Measurements from ENCODE around the gene LZTS3. TPM values are rescaled to one million over a fixed set of nuclear protein-coding genes. Genes with fewer than 3 reads are reported as not detected.

The LZTS3 gene
- total and polyA plus RNA-seq, 2 of the 13 experiments (the other 11 are each of a cell fraction or from before 2014, with no cell fraction given), result 10.1 to 31.3 TPM

DNA sequence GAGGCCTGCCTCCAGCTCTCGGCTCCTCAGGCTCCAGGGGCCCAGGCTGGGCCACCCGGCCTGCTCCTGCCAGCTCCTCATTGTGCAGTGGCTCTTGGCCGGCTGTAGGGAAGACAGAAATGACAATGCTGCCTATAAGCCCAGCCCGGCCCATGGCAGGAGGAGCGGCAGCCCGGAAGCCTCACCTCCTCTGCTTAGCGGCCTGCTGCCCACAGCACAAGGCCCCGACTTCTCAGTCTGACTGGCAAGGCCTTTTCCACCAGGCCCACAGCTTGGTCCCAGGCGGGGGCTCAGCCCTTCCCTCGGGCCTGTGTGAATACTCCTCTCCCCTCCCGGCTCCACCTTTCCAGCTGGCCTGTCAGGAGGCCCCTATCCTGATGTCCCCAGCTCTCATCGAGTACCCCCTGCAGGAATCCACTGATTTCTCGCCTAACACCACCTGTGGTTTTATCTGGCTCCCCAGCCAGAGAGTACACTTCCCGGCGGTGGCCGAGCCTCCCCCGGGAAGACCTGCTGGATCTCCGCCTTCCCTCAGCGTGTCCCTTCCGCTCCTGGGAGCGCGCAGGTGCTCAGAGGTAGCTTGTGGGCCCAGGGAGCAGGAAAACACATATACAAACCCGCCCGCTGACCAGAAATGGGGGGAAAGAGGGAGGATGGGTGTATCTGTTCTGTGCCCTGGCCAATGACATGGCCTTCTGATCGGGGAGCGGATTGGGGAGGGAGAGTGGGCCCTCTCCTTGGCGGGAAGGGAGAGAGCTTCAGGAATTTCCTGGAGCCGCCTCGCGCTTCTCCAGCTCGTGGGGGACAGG, 30.2 kb upstream of the LZTS3 start (continued):
- no peak for TF ChIP-seq ZHX2 (IDR thresholded peaks at IDR 0.05; ENCODE audit: low read depth)
- TF ChIP-seq ZHX2 (CRISPR knock-in tag; IDR thresholded peaks at IDR 0.05; ENCODE audit: borderline replicate concordance), result no peak
- TF ChIP-seq EP300 (IDR thresholded peaks at IDR 0.05; ENCODE audit: low read depth in 2 of 2, low read length in 2 of 2), result no peak
- no peak; the same call in none of the 2 replicates for TF ChIP-seq EP300 (CRISPR knock-in tag; IDR thresholded peaks at IDR 0.05; ENCODE audit: borderline replicate concordance)
- TF ChIP-seq ZNF512B (CRISPR knock-in tag; IDR thresholded peaks at IDR 0.05; ENCODE audit: borderline replicate concordance), result peak; percentile 26; the same call in 1 of the 2 replicates
- no peak for TF ChIP-seq HNRNPLL (IDR thresholded peaks at IDR 0.05; ENCODE audit: low read depth, low read length, poor library complexity, severe bottlenecking)
- no peak for TF ChIP-seq ZNF282 (IDR thresholded peaks at IDR 0.05; ENCODE audit: partially characterized antibody)
- TF ChIP-seq ZZZ3 (CRISPR knock-in tag; IDR thresholded peaks at IDR 0.05; ENCODE audit: borderline replicate concordance), result no peak; the same call in 1 of the 2 replicates
- 0 out of 2 replicates have a peak, but pooled peaks have one; percentile 47 for TF ChIP-seq ZFP36L1 (CRISPR knock-in tag; IDR thresholded peaks at IDR 0.05)
- TF ChIP-seq HOXA3 (CRISPR knock-in tag; IDR thresholded peaks at IDR 0.05), result 0 out of 2 replicates have a peak, but pooled peaks have one; percentile 22
- peak; percentile 90 for TF ChIP-seq ZC3H13 (CRISPR knock-in tag; IDR thresholded peaks at IDR 0.05)
- TF ChIP-seq NRL (CRISPR knock-in tag; IDR thresholded peaks at IDR 0.05; ENCODE audit: borderline replicate concordance), result peak; percentile 57
- TF ChIP-seq ZNF224 (CRISPR knock-in tag; IDR thresholded peaks at IDR 0.05), result no peak; the same call in 1 of the 2 replicates
- TF ChIP-seq, protein P1, sequence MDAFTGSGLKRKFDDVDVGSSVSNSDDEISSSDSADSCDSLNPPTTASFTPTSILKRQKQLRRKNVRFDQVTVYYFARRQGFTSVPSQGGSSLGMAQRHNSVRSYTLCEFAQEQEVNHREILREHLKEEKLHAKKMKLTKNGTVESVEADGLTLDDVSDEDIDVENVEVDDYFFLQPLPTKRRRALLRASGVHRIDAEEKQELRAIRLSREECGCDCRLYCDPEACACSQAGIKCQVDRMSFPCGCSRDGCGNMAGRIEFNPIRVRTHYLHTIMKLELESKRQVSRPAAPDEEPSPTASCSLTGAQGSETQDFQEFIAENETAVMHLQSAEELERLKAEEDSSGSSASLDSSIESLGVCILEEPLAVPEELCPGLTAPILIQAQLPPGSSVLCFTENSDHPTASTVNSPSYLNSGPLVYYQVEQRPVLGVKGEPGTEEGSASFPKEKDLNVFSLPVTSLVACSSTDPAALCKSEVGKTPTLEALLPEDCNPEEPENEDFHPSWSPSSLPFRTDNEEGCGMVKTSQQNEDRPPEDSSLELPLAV (CRISPR knock-in tag; conservative IDR thresholded peaks at IDR 0.05; ENCODE audit: low read depth), result no peak
- TF ChIP-seq ZNF557 (CRISPR knock-in tag; IDR thresholded peaks at IDR 0.05), result no peak
- TF ChIP-seq AGO2 (optimal IDR thresholded peaks at IDR 0.05; ENCODE audit: low read depth, low read length), result peak; percentile 92
- TF ChIP-seq NCOR1 (IDR thresholded peaks at IDR 0.05; ENCODE audit: borderline replicate concordance, low read length), result no peak
